PFSK-1 (cell line): ENCODE results near the gene PLEKHH3.

Experiments used
- FOXP2 ChIP-seq: optimal IDR thresholded peaks from 2 replicates; pipeline ENCODE3; 2011; ENCODE audit warnings: borderline replicate concordance, control low read depth, inconsistent platforms; ENCODE audit not compliant: insufficient read depth; ENCODE audit errors: extremely low read length, extremely low read depth
- POLR2AphosphoS5 ChIP-seq: IDR thresholded peaks from 2 replicates; pipeline ENCODE4 v1.6.1; 2012; ENCODE audit warnings: low read depth, mild to moderate bottlenecking, control low read depth, low read length, moderate library complexity
- TAF1 ChIP-seq: IDR thresholded peaks from 2 replicates; pipeline ENCODE4 v1.6.1; 2012; ENCODE audit warnings: low read length, control low read depth, borderline replicate concordance; ENCODE audit not compliant: insufficient read depth
- TF ChIP-seq, protein P1 (sequence below), 2 experiments: IDR thresholded peaks; 2 replicates each; pipeline versions ENCODE4 v1.6.1 to v1.8.0; 2011 to 2012; ENCODE audit warnings: low read depth in 2 of 2, low read length in 2 of 2, control low read depth in 1 of 2, inconsistent platforms in 1 of 2, mild to moderate bottlenecking in 1 of 2, moderate library complexity in 1 of 2; ENCODE audit not compliant: insufficient read depth in 1 of 2

DNA sequence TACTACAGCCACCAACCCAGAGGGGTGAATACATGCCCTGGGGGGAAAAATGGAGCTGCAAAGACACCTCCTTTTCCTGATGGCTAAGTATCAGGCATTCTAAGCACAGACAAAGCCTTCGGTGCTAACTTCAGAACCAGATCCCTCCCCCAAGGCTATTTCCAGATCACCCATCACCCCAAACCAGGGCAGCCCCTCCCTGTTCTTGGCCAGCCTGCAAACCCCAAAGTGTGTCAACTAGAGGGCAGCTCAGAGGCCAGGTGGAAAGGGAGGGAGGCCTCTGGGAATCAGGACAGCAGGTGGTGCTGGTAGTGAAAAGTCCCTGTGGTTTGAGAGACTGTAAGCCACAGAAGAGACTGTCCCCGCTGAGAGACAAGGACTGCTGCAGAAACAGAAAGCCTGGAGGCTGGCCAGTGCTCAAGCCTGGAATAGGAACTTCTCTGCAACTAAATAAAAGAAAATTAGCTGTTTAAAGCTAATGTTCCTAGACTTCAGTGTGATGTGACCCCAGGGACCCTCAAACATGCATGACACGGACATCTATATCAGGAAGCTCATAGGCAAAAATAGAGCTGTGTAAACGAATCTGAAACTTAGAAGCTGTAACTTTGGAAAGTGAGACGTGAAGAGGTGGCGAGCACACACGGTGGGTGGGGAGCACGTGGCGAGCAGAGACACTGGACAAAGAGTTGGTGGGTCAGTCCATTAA, 58.2 kb downstream of the PLEKHH3 start:
- TF ChIP-seq TAF1 (no peak), FOXP2 (no peak), POLR2AphosphoS5 (no peak)
- TF ChIP-seq, protein P1, sequence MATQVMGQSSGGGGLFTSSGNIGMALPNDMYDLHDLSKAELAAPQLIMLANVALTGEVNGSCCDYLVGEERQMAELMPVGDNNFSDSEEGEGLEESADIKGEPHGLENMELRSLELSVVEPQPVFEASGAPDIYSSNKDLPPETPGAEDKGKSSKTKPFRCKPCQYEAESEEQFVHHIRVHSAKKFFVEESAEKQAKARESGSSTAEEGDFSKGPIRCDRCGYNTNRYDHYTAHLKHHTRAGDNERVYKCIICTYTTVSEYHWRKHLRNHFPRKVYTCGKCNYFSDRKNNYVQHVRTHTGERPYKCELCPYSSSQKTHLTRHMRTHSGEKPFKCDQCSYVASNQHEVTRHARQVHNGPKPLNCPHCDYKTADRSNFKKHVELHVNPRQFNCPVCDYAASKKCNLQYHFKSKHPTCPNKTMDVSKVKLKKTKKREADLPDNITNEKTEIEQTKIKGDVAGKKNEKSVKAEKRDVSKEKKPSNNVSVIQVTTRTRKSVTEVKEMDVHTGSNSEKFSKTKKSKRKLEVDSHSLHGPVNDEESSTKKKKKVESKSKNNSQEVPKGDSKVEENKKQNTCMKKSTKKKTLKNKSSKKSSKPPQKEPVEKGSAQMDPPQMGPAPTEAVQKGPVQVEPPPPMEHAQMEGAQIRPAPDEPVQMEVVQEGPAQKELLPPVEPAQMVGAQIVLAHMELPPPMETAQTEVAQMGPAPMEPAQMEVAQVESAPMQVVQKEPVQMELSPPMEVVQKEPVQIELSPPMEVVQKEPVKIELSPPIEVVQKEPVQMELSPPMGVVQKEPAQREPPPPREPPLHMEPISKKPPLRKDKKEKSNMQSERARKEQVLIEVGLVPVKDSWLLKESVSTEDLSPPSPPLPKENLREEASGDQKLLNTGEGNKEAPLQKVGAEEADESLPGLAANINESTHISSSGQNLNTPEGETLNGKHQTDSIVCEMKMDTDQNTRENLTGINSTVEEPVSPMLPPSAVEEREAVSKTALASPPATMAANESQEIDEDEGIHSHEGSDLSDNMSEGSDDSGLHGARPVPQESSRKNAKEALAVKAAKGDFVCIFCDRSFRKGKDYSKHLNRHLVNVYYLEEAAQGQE (IDR thresholded peaks at IDR 0.05; ENCODE audit: insufficient read depth in 1 of 2, low read depth in 2 of 2, low read length in 2 of 2): no peak
